B cell (primary cell): Measurements from ENCODE around the gene FOXO1. TPM values are rescaled to one million over a fixed set of nuclear protein-coding genes. Genes with fewer than 3 reads are reported as not detected.

Source experiments
- ATAC-seq: fragments of 200-7000 bp; cut with Tn5 transposase; one replicate; pipeline ENCODE4 v1.10.0; 2021; ENCODE audit warnings: low read depth, mild to moderate bottlenecking, moderate number of reproducible peaks, moderate library complexity
- CTCF ChIA-PET: fragments of 350-600 bp; sonication (Branson Sonifier 250); formaldehyde crosslinking; loops from one replicate; lab custom pipeline; 2021; ENCODE audit warnings: antibody characterized with exemption, inconsistent platforms; lab: Charles Lee
- POLR2A ChIA-PET: fragments of 350-600 bp; sonication (Branson Sonifier 250); formaldehyde crosslinking; loops from one replicate; lab custom pipeline; 2021; ENCODE audit warnings: antibody characterized with exemption; lab: Charles Lee
- DNase-seq: peaks from one replicate; pipeline ENCODE4 v3.0.0; 2013
- H2AFZ ChIP-seq: 2 replicates; pipeline ENCODE4 v1.6.1; 2012; ENCODE audit warnings: mild to moderate bottlenecking, low read depth, low read length; ENCODE audit not compliant: insufficient read depth, poor library complexity, severe bottlenecking
- H3K27ac ChIP-seq, 2 donors: 1 replicate in 1 of 2; 2 replicates in 1 of 2; pipeline ENCODE4 v1.5.1; 2012 to 2013; ENCODE audit warnings: low read length in 2 of 2, mild to moderate bottlenecking in 2 of 2, moderate library complexity in 1 of 2
- H3K27me3 ChIP-seq, 4 experiments: fragments of 200-600 bp in 1 of 4; sonication (generic) in 1 of 4; replicated peaks in 1 of 4; 1 replicate in 2 of 4; 2 replicates in 2 of 4; pipeline versions ENCODE4 v1.6.1 to v1.7.0; 2013 to 2016; ENCODE audit warnings: low read length in 3 of 4, mild to moderate bottlenecking in 2 of 4, mixed read lengths in 1 of 4, moderate library complexity in 1 of 4; ENCODE audit not compliant: insufficient read depth in 4 of 4, control insufficient read depth in 3 of 4; ENCODE audit errors: control extremely low read depth in 1 of 4
- H3K36me3 ChIP-seq, 2 experiments: replicated peaks in 1 of 2; 1 replicate in 1 of 2; 2 replicates in 1 of 2; pipeline versions ENCODE4 v1.6.1 to v1.7.1; 2013; ENCODE audit warnings: low read length in 1 of 2; ENCODE audit not compliant: insufficient read depth in 2 of 2, control insufficient read depth in 1 of 2; ENCODE audit errors: control extremely low read depth in 1 of 2, extremely low read depth in 1 of 2
- H3K4me1 ChIP-seq, 2 donors: fragments of 200-600 bp in 1 of 2; sonication (generic) in 1 of 2; 1 replicate in 1 of 2; 2 replicates in 1 of 2; pipeline versions ENCODE4 v1.5.1 to v1.6.1; 2013 to 2017; ENCODE audit warnings: low read length in 2 of 2; ENCODE audit not compliant: control insufficient read depth in 2 of 2, insufficient read depth in 2 of 2
- H3K4me2 ChIP-seq: replicated peaks from 2 replicates; pipeline ENCODE3; 2012; ENCODE audit warnings: mild to moderate bottlenecking, low read depth, low read length; ENCODE audit not compliant: poor library complexity, severe bottlenecking
- H3K4me3 ChIP-seq, 5 experiments: fragments of 200-600 bp in 1 of 5; sonication (generic) in 1 of 5; 1 replicate in 3 of 5; 2 replicates in 2 of 5; pipeline versions ENCODE4 v1.5.1 to v1.7.0; 2011 to 2016; ENCODE audit warnings: low read length in 4 of 5, mild to moderate bottlenecking in 4 of 5, low read depth in 2 of 5, control low read depth in 1 of 5, moderate library complexity in 1 of 5; ENCODE audit not compliant: insufficient read depth in 1 of 5; ENCODE audit errors: control extremely low read depth in 1 of 5, extremely low read depth in 1 of 5
- H3K79me2 ChIP-seq: fragments of 200-600 bp; sonication (generic); one replicate; pipeline ENCODE4 v1.6.0; 2016; ENCODE audit warnings: low read length; ENCODE audit not compliant: control insufficient read depth, insufficient read depth
- H3K9ac ChIP-seq: fragments of 200-600 bp; sonication (generic); 2 replicates; pipeline ENCODE4 v1.6.1; 2017; ENCODE audit warnings: mild to moderate bottlenecking, low read length, moderate library complexity
- H3K9me3 ChIP-seq, 3 donors: one replicate each; pipeline versions ENCODE4 v1.6.1 to v1.7.1; 2013; ENCODE audit warnings: low read length in 2 of 3; ENCODE audit not compliant: control insufficient read depth in 2 of 3, insufficient read depth in 1 of 3; ENCODE audit errors: control extremely low read depth in 1 of 3
- H4K20me1 ChIP-seq: 2 replicates; pipeline ENCODE4 v1.6.0; 2012; ENCODE audit warnings: mild to moderate bottlenecking, low read length; ENCODE audit not compliant: insufficient read depth, control insufficient read depth, poor library complexity, severe bottlenecking
- H3K27ac Mint-ChIP-seq: one replicate; pipeline ENCODE4 v1.8.0; 2021; ENCODE audit warnings: mixed read lengths
- H3K27me3 Mint-ChIP-seq: one replicate; pipeline ENCODE4 v1.8.0; 2021; ENCODE audit warnings: mixed read lengths
- H3K4me1 Mint-ChIP-seq: one replicate; pipeline ENCODE4 v1.8.0; 2021; ENCODE audit warnings: mixed read lengths
- H3K4me3 Mint-ChIP-seq: one replicate; pipeline ENCODE4 v1.8.0; 2021; ENCODE audit warnings: mixed read lengths
- H3K9me3 Mint-ChIP-seq: one replicate; pipeline ENCODE4 v1.8.0; 2022; ENCODE audit warnings: mixed read lengths; ENCODE audit not compliant: insufficient read depth
- CTCF ChIP-seq: fragments of 200-600 bp; IDR thresholded peaks from one replicate; pipeline ENCODE4 v1.8.0; 2022; ENCODE audit warnings: antibody characterized with exemption, mild to moderate bottlenecking
- EZH2 ChIP-seq: IDR thresholded peaks from 2 replicates; pipeline ENCODE4 v1.6.1; 2012; ENCODE audit warnings: borderline replicate concordance, low read depth, mild to moderate bottlenecking, moderate library complexity, low read length; ENCODE audit not compliant: insufficient read depth, poor library complexity, severe bottlenecking
- WGBS: methylation state at CpG from one replicate; pipeline ENCODE4 v1.1.5; 2013; ENCODE audit warnings: missing lambda C conversion rate; ENCODE audit not compliant: insufficient coverage; 5-methylcytosine and 5-hydroxymethylcytosine counted together
- intact Hi-C: fragments of 100-400 bp; cut with micrococcal nuclease; formaldehyde crosslinking; loops from one replicate; pipeline ENCODE4 v1.10.0; 2022
- polyA plus RNA-seq: library from polyadenylated mRNA; depleted of rRNA; stranded (reverse); fragments of >200 nt; gene quantifications from 2 replicates; pipeline ENCODE4 v1.2.3, GENCODE V29; 2012
- total RNA-seq, 2 donors: library from RNA; stranded (reverse); fragments of 120-200 nt in 1 of 2; gene quantifications; 1 replicate in 1 of 2; 2 replicates in 1 of 2; pipeline versions ENCODE4 v1.2.3 to v1.2.4, GENCODE V29; 2013 to 2022

FOXO1 gene
- total and polyA plus RNA-seq, 2 donors (not counting 1 experiment from before 2014, with no cell fraction given) = 22.8 to 77.9 TPM

GRCh38 chr13:40613192-40613818 is 53.1 kb downstream of the FOXO1 start:
- Histone ChIP-seq H3K4me3 (peak overlapping the region in 3 of 5 experiments; percentile 3 to 36 (median 25)), H3K9ac (peak overlapping the region; percentile 33), H3K4me2 (peak overlapping the region; percentile 66), H4K20me1 (peaks cover 96% of the 10 kb centered on the region), H3K79me2 (peaks cover 100% of the 10 kb centered on the region), H3K27ac (peak overlapping the region; percentile 55 to 83), H3K36me3 (peaks cover 2 to 10% of the 10 kb centered on the region in 2 experiments), H3K27me3 (no peaks in the 10 kb centered on the region), H3K9me3 (no peaks in the 10 kb centered on the region), H3K4me1 (peaks cover 71 to 89% of the 10 kb centered on the region in 2 donors), H2AFZ (peak overlapping the region; percentile 34)
- no peaks in the 10 kb centered on the region for H3K9me3 Mint-ChIP-seq
- ATAC-seq (peak; percentile 83), DNase-seq (peak; percentile 78)
- peak overlapping the region; percentile 71 for H3K4me3 Mint-ChIP-seq
- H3K27ac Mint-ChIP-seq = peak overlapping the region; percentile 88
- POLR2A ChIA-PET = interaction anchor here (0.7 to 0.9 kb wide), 2 partner anchors 32 to 157 kb away, joined by 3 to 6 read pairs; no protein-coding TSS in a partner anchor
- no peak for TF ChIP-seq EZH2
- no peak for TF ChIP-seq CTCF
- intact Hi-C loops = loop anchor here (2.0 to 5.0 kb wide), 4 partner anchors 15 to 39 kb away; no protein-coding TSS in a partner anchor
- WGBS = 0% methylated on average over 5 of the region's 7 CpGs
- CTCF ChIA-PET = interaction anchor here (0.9 to 1.1 kb wide), 4 partner anchors 8 to 545 kb away, joined by 3 read pairs; no protein-coding TSS in a partner anchor
- no peaks in the 10 kb centered on the region for H3K27me3 Mint-ChIP-seq
- peaks cover 88% of the 10 kb centered on the region for H3K4me1 Mint-ChIP-seq

- ChIA-PET CTCF (interaction anchor here (1.1 kb wide), 1 partner anchor 9 kb away, joined by 3 read pairs; no protein-coding TSS in a partner anchor), POLR2A (no interaction called here)
- Mint-ChIP-seq H3K9me3 (no peaks in the 10 kb centered on the region), H3K4me1 (peaks cover 86% of the 10 kb centered on the region), H3K27me3 (no peaks in the 10 kb centered on the region), H3K4me3 (peak overlapping the region; percentile 18), H3K27ac (peak overlapping the region; percentile 78)
- Histone ChIP-seq H4K20me1 (peaks cover 94% of the 10 kb centered on the region), H3K27ac (peak overlapping the region in 1 of 2 donors; percentile 83), H3K4me1 (peaks cover 68 to 87% of the 10 kb centered on the region in 2 donors), H3K9me3 (no peaks in the 10 kb centered on the region), H3K4me3 (no peak overlapping the region), H3K4me2 (no peak overlapping the region), H3K36me3 (peaks cover 2 to 15% of the 10 kb centered on the region in 2 experiments), H2AFZ (no peak overlapping the region), H3K27me3 (no peaks in the 10 kb centered on the region), H3K9ac (no peak overlapping the region), H3K79me2 (peaks cover 100% of the 10 kb centered on the region)
- ATAC-seq (no peak), DNase-seq (no peak)
- intact Hi-C loops = loop anchor here (2.0 to 5.0 kb wide), 4 partner anchors 13 to 40 kb away; no protein-coding TSS in a partner anchor
- 50% methylated on average over 1 of the region's 2 CpGs for WGBS
- TF ChIP-seq EZH2 (no peak), CTCF (no peak)
Measured at GRCh38 chr13:40612041-40612440, 54.4 kb downstream of the FOXO1 start.
